ENCODE measurements around the gene PRDM11.

DNA sequence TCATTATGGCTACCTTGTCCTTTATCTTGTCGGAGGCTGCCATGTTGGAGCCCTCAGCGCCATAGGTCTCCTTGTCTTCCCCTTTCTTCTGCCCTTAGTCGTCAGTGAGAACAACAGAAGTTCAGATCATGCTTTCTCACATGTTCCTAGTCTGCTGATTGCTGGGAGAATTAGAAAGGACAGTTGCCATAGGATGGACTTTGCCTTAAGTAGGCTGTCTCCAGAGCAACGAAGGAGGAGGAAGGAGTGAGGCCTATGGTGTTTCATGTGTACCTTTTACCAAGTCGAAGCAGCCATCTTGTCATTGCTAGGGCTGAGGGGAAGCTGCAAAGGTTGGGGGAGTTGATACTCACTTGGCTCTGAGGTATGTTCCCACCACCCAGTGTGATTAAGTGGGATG lies 77.1 kb downstream of the PRDM11 start:
- TF ChIP-seq, protein P1, sequence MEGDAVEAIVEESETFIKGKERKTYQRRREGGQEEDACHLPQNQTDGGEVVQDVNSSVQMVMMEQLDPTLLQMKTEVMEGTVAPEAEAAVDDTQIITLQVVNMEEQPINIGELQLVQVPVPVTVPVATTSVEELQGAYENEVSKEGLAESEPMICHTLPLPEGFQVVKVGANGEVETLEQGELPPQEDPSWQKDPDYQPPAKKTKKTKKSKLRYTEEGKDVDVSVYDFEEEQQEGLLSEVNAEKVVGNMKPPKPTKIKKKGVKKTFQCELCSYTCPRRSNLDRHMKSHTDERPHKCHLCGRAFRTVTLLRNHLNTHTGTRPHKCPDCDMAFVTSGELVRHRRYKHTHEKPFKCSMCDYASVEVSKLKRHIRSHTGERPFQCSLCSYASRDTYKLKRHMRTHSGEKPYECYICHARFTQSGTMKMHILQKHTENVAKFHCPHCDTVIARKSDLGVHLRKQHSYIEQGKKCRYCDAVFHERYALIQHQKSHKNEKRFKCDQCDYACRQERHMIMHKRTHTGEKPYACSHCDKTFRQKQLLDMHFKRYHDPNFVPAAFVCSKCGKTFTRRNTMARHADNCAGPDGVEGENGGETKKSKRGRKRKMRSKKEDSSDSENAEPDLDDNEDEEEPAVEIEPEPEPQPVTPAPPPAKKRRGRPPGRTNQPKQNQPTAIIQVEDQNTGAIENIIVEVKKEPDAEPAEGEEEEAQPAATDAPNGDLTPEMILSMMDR (IDR thresholded peaks at IDR 0.05), result no peak
- TF ChIP-seq POLR2A (IDR thresholded peaks at IDR 0.05), result no peak

Measured in body of pancreas (tissue), 4 donors.